Erythroblast (primary cell): ENCODE data around the gene CCDC87.
"Not testable (repeated sequence)": the region's sequence is repeated elsewhere in the genome, so short reads cannot be mapped to it uniquely, and the experiment has no call there.

Experiments
- GATA1 ChIP-seq: IDR thresholded peaks from 2 replicates; pipeline ENCODE4 v1.6.1; 2011; ENCODE audit warnings: low read depth, mild to moderate bottlenecking, control low read depth, low read length, moderate library complexity
- POLR2A ChIP-seq: IDR thresholded peaks from 2 replicates; pipeline ENCODE4 v1.6.1; 2011; ENCODE audit warnings: mild to moderate bottlenecking, low read length

DNA sequence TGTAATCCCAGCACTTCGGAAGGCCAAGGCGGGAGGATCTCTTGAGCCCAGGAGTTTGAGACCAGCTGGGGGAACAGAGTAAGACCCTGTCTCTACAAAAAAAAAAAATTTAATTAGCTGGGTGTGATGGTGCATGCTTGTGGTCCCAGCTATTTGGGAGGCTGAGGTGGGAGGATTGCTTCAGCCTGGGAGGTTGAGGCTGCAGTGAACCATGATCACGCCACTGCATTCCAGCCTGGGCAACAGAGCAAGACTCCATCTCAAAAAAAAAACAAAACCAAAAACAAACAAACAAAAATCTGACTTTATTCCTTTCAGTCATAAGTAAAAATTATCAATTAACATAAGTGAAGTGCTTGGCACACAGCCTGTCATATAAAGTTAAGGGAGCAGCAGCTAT is 13.7 kb upstream of the CCDC87 start:
- not testable (repeated sequence) for TF ChIP-seq POLR2A, GATA1
